NCI-H524 treated with DMSO at 0.1 percent for 48 hours (cell line): ENCODE data around the gene C5orf22.

Experiments used
- DNase-seq: peaks from one replicate; lab custom pipeline; 2025; lab: John Stamatoyannopoulos, UW

The C5orf22 gene

DNA sequence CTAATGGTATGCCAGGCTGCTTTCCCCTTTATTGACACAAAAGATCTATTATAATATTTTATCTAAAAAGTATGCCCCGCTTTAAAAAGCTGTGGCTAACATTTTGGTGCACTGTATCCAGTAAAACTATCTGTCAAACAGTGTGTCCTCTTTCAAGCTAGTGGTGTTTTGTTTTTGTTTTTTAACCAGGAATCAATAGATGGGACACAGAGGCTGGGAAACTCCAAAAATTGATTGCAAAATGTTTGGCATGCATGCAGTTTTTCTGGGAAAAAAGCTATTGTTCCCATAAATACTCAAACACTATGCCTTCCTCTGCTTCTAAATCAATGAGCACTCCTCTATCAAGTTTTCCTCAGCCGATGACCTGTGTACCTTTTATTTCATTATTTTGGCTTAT lies 72.5 kb downstream of the C5orf22 start:
- no peak for DNase-seq
